H1 (cell line): ENCODE data around the gene CDC40. TPM values are rescaled to one million over a fixed set of nuclear protein-coding genes. Genes with fewer than 3 reads are reported as not detected.

Experiments used
- CTCF ChIA-PET: fragments of 300-600 bp; sonication (Branson Sonifier 250); formaldehyde crosslinking; loops from one replicate; lab custom pipeline; 2021; ENCODE audit not compliant: partially characterized antibody; lab: Charles Lee
- POLR2A ChIA-PET: fragments of 300-600 bp; sonication (Branson Sonifier 250); formaldehyde crosslinking; loops from one replicate; lab custom pipeline; 2021; ENCODE audit warnings: inconsistent platforms; ENCODE audit not compliant: partially characterized antibody; lab: Charles Lee
- DNase-seq, 2 experiments: peaks; one replicate each; pipeline versions ENCODE4 v3.0.0 to v3.0.0-alpha.2; 2010 to 2022; ENCODE audit warnings: low spot score in 2 of 2, low read depth in 1 of 2, mixed read lengths in 1 of 2
- FAIRE-seq: peaks from 2 replicates; lab custom pipeline; 2011; peaks lifted over from hg19 to GRCh38; lab: Jason Lieb, UNC
- H2AFZ ChIP-seq: 2 replicates; pipeline ENCODE4 v1.8.1; 2012; ENCODE audit warnings: low read length, inconsistent platforms
- H2AK5ac ChIP-seq: 2 replicates; pipeline ENCODE4 v1.6.1; 2013; ENCODE audit warnings: low read depth, low read length
- H2BK120ac ChIP-seq: replicated peaks from 2 replicates; pipeline ENCODE3; 2013; ENCODE audit warnings: low read depth, low read length, inconsistent platforms
- H2BK12ac ChIP-seq: 2 replicates; pipeline ENCODE4 v1.6.1; 2013; ENCODE audit warnings: low read depth, low read length
- H2BK15ac ChIP-seq: 2 replicates; pipeline ENCODE4 v1.6.1; 2013; ENCODE audit warnings: low read length
- H2BK20ac ChIP-seq: 2 replicates; pipeline ENCODE4 v1.6.1; 2013; ENCODE audit warnings: low read length
- H2BK5ac ChIP-seq: 2 replicates; pipeline ENCODE4 v1.6.1; 2013; ENCODE audit warnings: low read depth, low read length
- H3K14ac ChIP-seq: 2 replicates; pipeline ENCODE4 v1.6.1; 2013; ENCODE audit warnings: inconsistent platforms; ENCODE audit not compliant: insufficient read length
- H3K18ac ChIP-seq: 2 replicates; pipeline ENCODE4 v1.6.1; 2013; ENCODE audit warnings: low read length; ENCODE audit errors: extremely low read depth
- H3K23ac ChIP-seq: 2 replicates; pipeline ENCODE4 v1.6.1; 2013; ENCODE audit warnings: inconsistent platforms; ENCODE audit not compliant: insufficient read length
- H3K23me2 ChIP-seq: 2 replicates; pipeline ENCODE4 v1.6.1; 2013; ENCODE audit warnings: low read depth, low read length
- H3K27ac ChIP-seq: 2 replicates; pipeline ENCODE4 v1.6.1; 2011; ENCODE audit warnings: low read depth, low read length, inconsistent platforms
- H3K27me3 ChIP-seq, 4 experiments: replicated peaks in 1 of 4; 1 replicate in 1 of 4; 2 replicates in 3 of 4; pipeline versions ENCODE4 v1.6.1 to v1.8.1; 2011 to 2013; ENCODE audit warnings: low read length in 3 of 4, mild to moderate bottlenecking in 3 of 4, inconsistent platforms in 2 of 4, mixed read lengths in 2 of 4, moderate library complexity in 1 of 4; ENCODE audit not compliant: control insufficient read depth in 3 of 4, insufficient read depth in 3 of 4; ENCODE audit errors: extremely low read depth in 1 of 4
- H3K36me3 ChIP-seq, 4 experiments: 2 replicates each; pipeline versions ENCODE4 v1.6.1 to v1.8.1; 2011 to 2013; ENCODE audit warnings: mild to moderate bottlenecking in 4 of 4, low read length in 3 of 4, moderate library complexity in 2 of 4, control low read depth in 1 of 4, inconsistent platforms in 1 of 4; ENCODE audit not compliant: insufficient read depth in 4 of 4, control insufficient read depth in 2 of 4
- H3K4ac ChIP-seq: replicated peaks from 2 replicates; pipeline ENCODE3; 2013; ENCODE audit warnings: low read length, low read depth, mixed read lengths, inconsistent platforms; ENCODE audit not compliant: insufficient read length
- H3K4me1 ChIP-seq, 4 experiments: replicated peaks in 1 of 4; 1 replicate in 1 of 4; 2 replicates in 3 of 4; pipeline versions ENCODE4 v1.6.1 to v1.8.1; 2011 to 2013; ENCODE audit warnings: low read length in 3 of 4, inconsistent platforms in 2 of 4, mixed read lengths in 1 of 4; ENCODE audit not compliant: insufficient read depth in 4 of 4, control insufficient read depth in 3 of 4
- H3K4me2 ChIP-seq, 2 experiments: 2 replicates each; pipeline versions ENCODE4 v1.6.1 to v1.8.1; 2011 to 2013; ENCODE audit warnings: low read depth in 2 of 2, low read length in 2 of 2, control low read depth in 1 of 2, inconsistent platforms in 1 of 2, mild to moderate bottlenecking in 1 of 2; ENCODE audit not compliant: insufficient read depth in 1 of 2
- H3K4me3 ChIP-seq, 4 experiments: fragments of 200-600, 300-600 bp in 1 of 4; sonication (generic), shearing (Covaris generic), sonication (Bioruptor Twin) in 1 of 4; 2 replicates each; pipeline versions ENCODE4 v1.5.1 to v1.8.1; 2011 to 2016; ENCODE audit warnings: low read length in 4 of 4, low read depth in 3 of 4, control low read depth in 2 of 4, inconsistent platforms in 2 of 4, mild to moderate bottlenecking in 2 of 4, mixed read lengths in 1 of 4, moderate library complexity in 1 of 4; ENCODE audit not compliant: insufficient read depth in 2 of 4; ENCODE audit errors: extremely low read depth in 1 of 4
- H3K56ac ChIP-seq: replicated peaks from 2 replicates; pipeline ENCODE3; 2013; ENCODE audit warnings: low read depth, mild to moderate bottlenecking, mixed read lengths, low read length, inconsistent platforms; ENCODE audit not compliant: insufficient read length
- H3K79me1 ChIP-seq: 2 replicates; pipeline ENCODE4 v1.6.1; 2013; ENCODE audit warnings: low read depth, low read length, control low read depth
- H3K79me2 ChIP-seq, 2 experiments: 2 replicates each; pipeline versions ENCODE4 v1.6.1 to v1.8.1; 2012 to 2013; ENCODE audit warnings: low read length in 2 of 2, mild to moderate bottlenecking in 2 of 2, inconsistent platforms in 1 of 2; ENCODE audit not compliant: insufficient read depth in 2 of 2, control insufficient read depth in 1 of 2
- H3K9ac ChIP-seq, 4 experiments: replicated peaks in 1 of 4; 1 replicate in 1 of 4; 2 replicates in 3 of 4; pipeline versions ENCODE4 v1.6.1 to v1.8.1; 2011 to 2013; ENCODE audit warnings: low read depth in 3 of 4, low read length in 3 of 4, control low read depth in 2 of 4, mild to moderate bottlenecking in 2 of 4, moderate library complexity in 2 of 4, inconsistent platforms in 1 of 4; ENCODE audit errors: extremely low read depth in 1 of 4
- H3K9me3 ChIP-seq, 2 experiments: 2 replicates each; pipeline versions ENCODE4 v1.6.1 to v1.8.1; 2012 to 2013; ENCODE audit warnings: mild to moderate bottlenecking in 2 of 2, moderate library complexity in 2 of 2, control low read depth in 1 of 2, inconsistent platforms in 1 of 2, low read depth in 1 of 2, low read length in 1 of 2, mixed read lengths in 1 of 2; ENCODE audit not compliant: insufficient read depth in 2 of 2
- H4K20me1 ChIP-seq, 2 experiments: replicated peaks in 1 of 2; 2 replicates each; pipeline versions ENCODE3 to v1.8.1; 2011 to 2013; ENCODE audit warnings: inconsistent platforms in 2 of 2, low read length in 2 of 2, mild to moderate bottlenecking in 1 of 2; ENCODE audit not compliant: insufficient read depth in 2 of 2, control insufficient read depth in 1 of 2
- H4K5ac ChIP-seq: 2 replicates; pipeline ENCODE4 v1.6.1; 2013; ENCODE audit warnings: low read length, low read depth, mixed read lengths, inconsistent platforms; ENCODE audit not compliant: insufficient read length
- H4K8ac ChIP-seq: 2 replicates; pipeline ENCODE4 v1.8.0; 2013; ENCODE audit warnings: mild to moderate bottlenecking, moderate library complexity, low read length, inconsistent platforms; ENCODE audit not compliant: insufficient read depth; ENCODE audit errors: extremely low read depth
- H4K91ac ChIP-seq: replicated peaks from 2 replicates; pipeline ENCODE3; 2013; ENCODE audit warnings: low read length, mixed read lengths, inconsistent platforms; ENCODE audit not compliant: insufficient read length
- BACH1 ChIP-seq: IDR thresholded peaks from 2 replicates; pipeline ENCODE4 v1.6.1; 2012; ENCODE audit warnings: low read length, improper control_type of control experiment
- CBX8 ChIP-seq: fragments of 300-800, 300-1000 bp; sonication (generic); IDR thresholded peaks from 2 replicates; pipeline ENCODE4 v1.7.1; 2016; ENCODE audit warnings: low read depth, low read length, borderline replicate concordance
- CTCF ChIP-seq, 3 experiments: IDR thresholded peaks; 1 replicate in 2 of 3; 2 replicates in 1 of 3; pipeline versions ENCODE4 v1.5.1 to v1.6.1; 2011; ENCODE audit warnings: low read length in 3 of 3, mild to moderate bottlenecking in 3 of 3, inconsistent platforms in 2 of 3, low read depth in 1 of 3, moderate library complexity in 1 of 3; ENCODE audit not compliant: insufficient read depth in 1 of 3; ENCODE audit errors: control extremely low read depth in 1 of 3
- GTF2F1 ChIP-seq: IDR thresholded peaks from 2 replicates; pipeline ENCODE4 v1.6.1; 2012; ENCODE audit warnings: low read depth, low read length, improper control_type of control experiment, borderline replicate concordance
- RAD21 ChIP-seq, 2 experiments: IDR thresholded peaks in 1 of 2; conservative IDR thresholded peaks in 1 of 2; 2 replicates each; pipeline ENCODE4 v1.6.1; 2011; ENCODE audit warnings: low read depth in 2 of 2, low read length in 2 of 2, improper control_type of control experiment in 1 of 2, inconsistent platforms in 1 of 2, mild to moderate bottlenecking in 1 of 2, moderate library complexity in 1 of 2
- SAP30 ChIP-seq: fragments of 300-600 bp; sonication (generic); IDR thresholded peaks from 2 replicates; pipeline ENCODE4 v1.7.1; 2012; ENCODE audit warnings: low read length, moderate library complexity, mild to moderate bottlenecking, inconsistent platforms; ENCODE audit not compliant: insufficient read depth, insufficient replicate concordance
- WGBS, 2 experiments: shearing (Covaris generic) in 1 of 2; methylation state at CpG; one replicate each; pipeline versions ENCODE4 v1.1.6 to v1.1.7; 2013 to 2015; ENCODE audit warnings: low lambda C conversion rate in 2 of 2, mixed read lengths in 2 of 2, inconsistent platforms in 1 of 2, low coverage in 1 of 2, missing lambda C conversion rate in 1 of 2; ENCODE audit not compliant: insufficient replicate concordance in 2 of 2, insufficient coverage in 1 of 2, insufficient read length in 1 of 2; ENCODE audit errors: extremely low coverage in 1 of 2, missing lambda C conversion rate in 1 of 2; 5-methylcytosine and 5-hydroxymethylcytosine counted together
- polyA plus RNA-seq, 7 experiments: library from polyadenylated mRNA; depleted of rRNA in 3 of 7; stranded (reverse) in 5 of 7; unstranded in 2 of 7; fragments of >200 nt in 5 of 7; fragments of 200-250 nt in 2 of 7; gene quantifications; 1 replicate in 5 of 7; 2 replicates in 1 of 7; 4 replicates in 1 of 7; pipeline versions ENCODE4 v1.2.1 to v1.2.3, GENCODE V29; 2011 to 2013; ENCODE audit warnings: missing spikeins in 2 of 7, mixed read lengths in 2 of 7
- total RNA-seq: library from RNA; stranded (reverse); fragmentation: NEBNext Ultra II Directional; extraction: Animal tissue kit (Norgen Biotek cat#: 25700); gene quantifications from 2 replicates; pipeline ENCODE4 v1.2.1, GENCODE V29; 2021

Gene CDC40
- total and polyA plus RNA-seq, 2 of the 8 experiments (the other 6 are each of a cell fraction or from before 2014, with no cell fraction given), result 7.3 to 27.2 TPM

- Histone ChIP-seq H2BK15ac (no peak overlapping the region), H3K27ac (no peak overlapping the region), H2BK12ac (no peak overlapping the region), H3K4me2 (no peak overlapping the region), H3K23ac (no peak overlapping the region), H3K14ac (no peak overlapping the region), H3K9me3 (no peaks in the 10 kb centered on the region), H3K4me3 (no peak overlapping the region), H3K36me3 (no peaks in the 10 kb centered on the region), H2BK120ac (no peak overlapping the region), H3K79me1 (peaks cover 2% of the 10 kb centered on the region; the same call in 1 of the 2 replicates), H4K91ac (no peak overlapping the region), H4K5ac (no peak overlapping the region), H2BK5ac (no peak overlapping the region), H3K4ac (no peak overlapping the region), H3K79me2 (no peaks in the 10 kb centered on the region), H3K27me3 (no peaks in the 10 kb centered on the region), H3K4me1 (peaks cover 0 to 2% (median 0%) of the 10 kb centered on the region in 4 experiments; a peak in 1 of 7 replicates), H3K56ac (no peak overlapping the region), H4K8ac (no peak overlapping the region), H4K20me1 (peaks cover 0 to 1% of the 10 kb centered on the region in 2 experiments), H3K23me2 (no peaks in the 10 kb centered on the region), H3K9ac (no peak overlapping the region), H2AK5ac (no peak overlapping the region), H2AFZ (0 out of 2 replicates have a peak overlapping the region, but pooled peaks have one; percentile 5), H3K18ac (no peak overlapping the region), H2BK20ac (no peak overlapping the region)
- 73% methylated on average over 5 of the region's 5 CpGs; no CpG with 5 or more reads in 1 of the 2 experiments for WGBS, 2 experiments
- TF ChIP-seq SAP30 (no peak), CTCF (IDR thresholded peaks at IDR 0.05; ENCODE audit: control extremely low read depth in 1 of 3, insufficient read depth in 1 of 3, low read depth in 1 of 3, low read length in 3 of 3) (peak in 2 of 3 experiments; percentile 20 to 38; a peak in 2 of 4 replicates), RAD21 (IDR thresholded peaks at IDR 0.05 in 1 of 2, conservative IDR thresholded peaks at IDR 0.05 in 1 of 2; ENCODE audit: low read depth in 2 of 2, low read length in 2 of 2) (peak; percentile 46 to 57), GTF2F1 (no peak), CBX8 (no peak), BACH1 (no peak)
- POLR2A ChIA-PET, result no interaction called here
- FAIRE-seq, result no peak
- CTCF ChIA-PET, result interaction anchor here (3.7 kb wide), 1 partner anchor 139 kb away, joined by 18 read pairs; no protein-coding TSS in a partner anchor
- DNase-seq, result no peak
Measured at GRCh38 chr6:110250838-110251237, 70.6 kb downstream of the CDC40 start.
